Liver (tissue), 9 donors: ENCODE data around the gene LCN2. TPM values are rescaled to one million over a fixed set of nuclear protein-coding genes. Genes with fewer than 3 reads are reported as not detected.

Experiments used
- DNase-seq: peaks from one replicate; pipeline ENCODE4 v3.0.0-alpha.2; 2017; ENCODE audit warnings: low spot score
- H3K27ac ChIP-seq, 2 donors: one replicate each; pipeline ENCODE4 v1.7.0; 2013; ENCODE audit warnings: inconsistent platforms in 2 of 2, low read length in 2 of 2, control low read depth in 1 of 2, low read depth in 1 of 2, mild to moderate bottlenecking in 1 of 2
- H3K27me3 ChIP-seq, 4 donors: one replicate each; pipeline versions ENCODE4 v1.6.1 to v1.7.0; 2013; ENCODE audit warnings: low read length in 3 of 4, inconsistent platforms in 1 of 4, mild to moderate bottlenecking in 1 of 4, moderate library complexity in 1 of 4; ENCODE audit not compliant: control insufficient read depth in 4 of 4, insufficient read depth in 4 of 4
- H3K36me3 ChIP-seq, 4 donors: one replicate each; pipeline versions ENCODE4 v1.6.1 to v1.7.0; 2013; ENCODE audit warnings: low read length in 3 of 4, mild to moderate bottlenecking in 3 of 4, low read depth in 1 of 4, moderate library complexity in 1 of 4; ENCODE audit not compliant: control insufficient read depth in 4 of 4, insufficient read depth in 3 of 4
- H3K4me1 ChIP-seq, 4 donors: one replicate each; pipeline versions ENCODE4 v1.6.1 to v1.7.0; 2013; ENCODE audit warnings: low read length in 3 of 4, mild to moderate bottlenecking in 3 of 4, moderate library complexity in 1 of 4; ENCODE audit not compliant: control insufficient read depth in 4 of 4, insufficient read depth in 4 of 4
- H3K4me3 ChIP-seq, 3 donors: one replicate each; pipeline versions ENCODE4 v1.6.1 to v1.7.0; 2013; ENCODE audit warnings: low read length in 3 of 3, control low read depth in 1 of 3, low read depth in 1 of 3, mild to moderate bottlenecking in 1 of 3
- H3K9ac ChIP-seq, 2 donors: one replicate each; pipeline ENCODE4 v1.7.0; 2013; ENCODE audit warnings: low read length in 2 of 2, mild to moderate bottlenecking in 2 of 2, moderate library complexity in 2 of 2, control low read depth in 1 of 2, low read depth in 1 of 2
- H3K9me3 ChIP-seq, 4 donors: one replicate each; pipeline versions ENCODE4 v1.6.1 to v1.7.0; 2013; ENCODE audit warnings: low read length in 3 of 4; ENCODE audit not compliant: control insufficient read depth in 4 of 4
- ATF3 ChIP-seq: IDR thresholded peaks from 2 replicates; pipeline ENCODE4 v1.6.1; 2016; ENCODE audit warnings: antibody characterized with exemption
- EGR1 ChIP-seq, 2 donors: IDR thresholded peaks; 2 replicates each; pipeline ENCODE4 v1.6.1; 2016 to 2018; ENCODE audit warnings: antibody characterized with exemption in 2 of 2, low read depth in 2 of 2
- FOXA1 ChIP-seq: IDR thresholded peaks from 2 replicates; pipeline ENCODE4 v1.6.1; 2016; ENCODE audit warnings: antibody characterized with exemption
- FOXA2 ChIP-seq: IDR thresholded peaks from 2 replicates; pipeline ENCODE4 v1.6.1; 2016; ENCODE audit warnings: antibody characterized with exemption
- HNF4A ChIP-seq, 2 donors: conservative IDR thresholded peaks; 2 replicates each; pipeline ENCODE4 v1.6.1; 2016; ENCODE audit warnings: antibody characterized with exemption in 2 of 2, mild to moderate bottlenecking in 2 of 2
- HNF4G ChIP-seq: IDR thresholded peaks from 2 replicates; pipeline ENCODE4 v1.6.1; 2016; ENCODE audit warnings: antibody characterized with exemption
- JUND ChIP-seq, 2 donors: IDR thresholded peaks; 2 replicates each; pipeline ENCODE4 v1.6.1; 2016; ENCODE audit warnings: antibody characterized with exemption in 2 of 2
- MAX ChIP-seq: IDR thresholded peaks from 2 replicates; pipeline ENCODE4 v1.6.1; 2016; ENCODE audit warnings: antibody characterized with exemption
- RAD21 ChIP-seq, 2 donors: IDR thresholded peaks; 2 replicates each; pipeline ENCODE4 v1.6.1; 2016; ENCODE audit warnings: antibody characterized with exemption in 2 of 2, mild to moderate bottlenecking in 2 of 2
- REST ChIP-seq: IDR thresholded peaks from 2 replicates; pipeline ENCODE4 v1.6.1; 2016; ENCODE audit warnings: antibody characterized with exemption, mild to moderate bottlenecking
- RXRA ChIP-seq, 2 donors: IDR thresholded peaks; 2 replicates each; pipeline ENCODE4 v1.6.1; 2017 to 2018; ENCODE audit warnings: antibody characterized with exemption in 2 of 2, mild to moderate bottlenecking in 1 of 2
- SP1 ChIP-seq: IDR thresholded peaks from 2 replicates; pipeline ENCODE4 v1.6.1; 2018; ENCODE audit warnings: antibody characterized with exemption, mild to moderate bottlenecking
- YY1 ChIP-seq: IDR thresholded peaks from 2 replicates; pipeline ENCODE4 v1.6.1; 2016; ENCODE audit warnings: antibody characterized with exemption, mild to moderate bottlenecking
- ZBTB33 ChIP-seq: IDR thresholded peaks from 2 replicates; pipeline ENCODE4 v1.6.1; 2016; ENCODE audit warnings: antibody characterized with exemption
- WGBS: extraction: QIAGEN DNeasy Blood & Tissue Kit; methylation state at CpG from one replicate; pipeline ENCODE4 v1.1.7; 2013; 5-methylcytosine and 5-hydroxymethylcytosine counted together
- polyA plus RNA-seq, 2 donors: library from polyadenylated mRNA; stranded (reverse) in 1 of 2; unstranded in 1 of 2; fragments of 200-250 nt in 1 of 2; fragments of >200 nt in 1 of 2; fragmentation: Nextera tagmentation in 1 of 2; extraction: Ambion mirVana in 1 of 2; gene quantifications; one replicate each; pipeline versions ENCODE4 v1.2.1 to v1.2.3, GENCODE V29; 2013 to 2015
- total RNA-seq, 2 donors: library from RNA; depleted of rRNA; stranded (reverse); fragments of >200 nt; gene quantifications; one replicate each; pipeline ENCODE4 v1.2.3, GENCODE V29; 2014
- TF ChIP-seq, protein P1 (sequence below): fragments of 150-350 bp; IDR thresholded peaks from 2 replicates; pipeline ENCODE4 v1.5.1; 2017; ENCODE audit warnings: improper control_type of control experiment, low read depth, low read length; ENCODE audit not compliant: missing input control
- donor health status: healthy.
- donor health status: healthy.
- donor health status: healthy.
- donor health status: healthy.
- donor health status: healthy.

LCN2 gene
- total and polyA plus RNA-seq, 4 donors = 7.0 to 64.5 (median 10.4) TPM

GRCh38 chr9:128153947-128154695 is 4.9 kb downstream of the LCN2 start:
- no peak for DNase-seq
- no peak overlapping the region for H3K9ac ChIP-seq
- no peaks in the 10 kb centered on the region for H3K36me3 ChIP-seq
- no peaks in the 10 kb centered on the region for H3K9me3 ChIP-seq
- TF ChIP-seq JUND (IDR thresholded peaks at IDR 0.05) = no peak
- TF ChIP-seq RAD21 (IDR thresholded peaks at IDR 0.05) = no peak
- TF ChIP-seq REST = no peak
- no peak for TF ChIP-seq FOXA2
- TF ChIP-seq RXRA (IDR thresholded peaks at IDR 0.05) = no peak
- TF ChIP-seq FOXA1 = no peak
- no peak for TF ChIP-seq SP1
- TF ChIP-seq EGR1 (IDR thresholded peaks at IDR 0.05; ENCODE audit: low read depth in 2 of 2) = no peak
- no peak for TF ChIP-seq ATF3
- TF ChIP-seq HNF4A (conservative IDR thresholded peaks at IDR 0.05) = no peak
- no peak for TF ChIP-seq ZBTB33
- TF ChIP-seq HNF4G = no peak
- TF ChIP-seq, protein P1, sequence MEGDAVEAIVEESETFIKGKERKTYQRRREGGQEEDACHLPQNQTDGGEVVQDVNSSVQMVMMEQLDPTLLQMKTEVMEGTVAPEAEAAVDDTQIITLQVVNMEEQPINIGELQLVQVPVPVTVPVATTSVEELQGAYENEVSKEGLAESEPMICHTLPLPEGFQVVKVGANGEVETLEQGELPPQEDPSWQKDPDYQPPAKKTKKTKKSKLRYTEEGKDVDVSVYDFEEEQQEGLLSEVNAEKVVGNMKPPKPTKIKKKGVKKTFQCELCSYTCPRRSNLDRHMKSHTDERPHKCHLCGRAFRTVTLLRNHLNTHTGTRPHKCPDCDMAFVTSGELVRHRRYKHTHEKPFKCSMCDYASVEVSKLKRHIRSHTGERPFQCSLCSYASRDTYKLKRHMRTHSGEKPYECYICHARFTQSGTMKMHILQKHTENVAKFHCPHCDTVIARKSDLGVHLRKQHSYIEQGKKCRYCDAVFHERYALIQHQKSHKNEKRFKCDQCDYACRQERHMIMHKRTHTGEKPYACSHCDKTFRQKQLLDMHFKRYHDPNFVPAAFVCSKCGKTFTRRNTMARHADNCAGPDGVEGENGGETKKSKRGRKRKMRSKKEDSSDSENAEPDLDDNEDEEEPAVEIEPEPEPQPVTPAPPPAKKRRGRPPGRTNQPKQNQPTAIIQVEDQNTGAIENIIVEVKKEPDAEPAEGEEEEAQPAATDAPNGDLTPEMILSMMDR = no peak
- TF ChIP-seq YY1 = no peak
- TF ChIP-seq MAX = no peak
- no peak overlapping the region for H3K4me3 ChIP-seq
- peaks cover 3 to 5% (median 4%) of the 10 kb centered on the region in 4 donors for H3K4me1 ChIP-seq
- 90% methylated on average over 13 of the region's 13 CpGs for WGBS
- H3K27ac ChIP-seq = no peak overlapping the region
- H3K27me3 ChIP-seq = no peaks in the 10 kb centered on the region
